Measurements from ENCODE around the gene CD40. TPM values are rescaled to one million over a fixed set of nuclear protein-coding genes. Genes with fewer than 3 reads are reported as not detected.

Gene CD40
- total RNA-seq, 1 experiment from 2014 or later, result 7.8 TPM

DNA sequence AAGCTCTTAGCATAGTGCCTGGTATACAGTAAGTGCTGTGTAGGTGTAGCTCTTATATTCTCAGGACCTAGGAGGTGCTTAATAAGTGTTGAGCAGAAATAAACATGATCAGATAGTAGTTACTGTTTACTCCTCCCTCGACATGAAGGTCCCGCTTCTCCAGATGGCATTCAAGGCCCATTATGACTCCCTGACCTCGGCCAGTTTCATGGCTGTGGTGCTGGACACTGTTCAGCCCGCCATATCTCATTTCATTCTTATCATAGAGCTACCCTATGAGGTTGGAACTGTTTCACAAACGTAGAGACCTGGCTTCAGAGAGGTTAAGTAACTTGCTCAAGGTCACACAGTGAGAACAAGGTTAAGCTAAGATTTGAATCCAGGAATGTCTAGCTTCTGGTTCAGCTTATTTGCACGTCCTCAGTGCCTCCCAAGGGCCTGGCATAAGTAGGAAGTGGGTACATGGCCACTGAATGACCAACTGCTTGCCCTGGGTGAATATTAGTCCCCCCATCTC, 39.0 kb downstream of the CD40 start:
- Histone ChIP-seq H3K23me2 (ENCODE audit: insufficient read length, low read depth, low read length, poor library complexity, severe bottlenecking) (no peaks in the 10 kb centered on the region), H4K91ac (ENCODE audit: insufficient read length, low read depth, low read length) (no peak overlapping the region), H2BK15ac (ENCODE audit: low read depth, low read length) (no peak overlapping the region), H3K4ac (ENCODE audit: low read depth, low read length) (no peak overlapping the region), H3K79me1 (ENCODE audit: insufficient read depth, low read depth, low read length, poor library complexity, severe bottlenecking) (no peaks in the 10 kb centered on the region), H4K8ac (replicated peaks; ENCODE audit: insufficient read length, low read depth, low read length) (no peak overlapping the region), H2BK5ac (ENCODE audit: insufficient read length, low read length) (no peak overlapping the region), H3K9me3 (ENCODE audit: control insufficient read depth, low read depth, low read length) (no peaks in the 10 kb centered on the region), H2AK5ac (ENCODE audit: insufficient read length, low read length) (no peak overlapping the region), H3K23ac (ENCODE audit: insufficient read length, low read depth, low read length) (no peak overlapping the region), H2BK120ac (ENCODE audit: low read depth, low read length, poor library complexity, severe bottlenecking) (no peak overlapping the region), H3T11ph (ENCODE audit: low read length) (no peak overlapping the region), H2BK12ac (ENCODE audit: insufficient read length, low read depth, low read length) (no peak overlapping the region), H3K27me3 (ENCODE audit: insufficient read depth, low read length) (no peaks in the 10 kb centered on the region), H3K9ac (ENCODE audit: extremely low read depth, insufficient read length, low read length) (no peak overlapping the region), H2BK20ac (ENCODE audit: low read depth, low read length, poor library complexity, severe bottlenecking) (no peak overlapping the region), H3K14ac (ENCODE audit: insufficient read depth, low read length) (no peak overlapping the region), H2AFZ (ENCODE audit: low read length) (no peak overlapping the region), H3K4me2 (ENCODE audit: insufficient read depth, insufficient read length, low read length) (no peak overlapping the region), H4K5ac (ENCODE audit: insufficient read length, low read depth, low read length) (no peak overlapping the region), H3K56ac (ENCODE audit: insufficient read length, low read depth, low read length) (no peak overlapping the region), H4K20me1 (ENCODE audit: control insufficient read depth, insufficient read depth, insufficient read length) (no peaks in the 10 kb centered on the region), H3K79me2 (ENCODE audit: insufficient read depth, low read length) (no peaks in the 10 kb centered on the region), H3K4me1 (ENCODE audit: insufficient read depth, low read length) (no peaks in the 10 kb centered on the region), H3K18ac (ENCODE audit: insufficient read length, low read depth, low read length) (no peak overlapping the region), H3K27ac (ENCODE audit: insufficient read length, low read depth, low read length) (no peak overlapping the region)
- no peak overlapping the region; a peak in 1 of 7 replicates for H3K27ac Mint-ChIP-seq
- no peak for DNase-seq
- no peak for TF ChIP-seq CTCF (conservative IDR thresholded peaks at IDR 0.05)
- H3K27me3 Mint-ChIP-seq (ENCODE audit: low read depth), result peaks cover 10% of the 10 kb centered on the region
- no peak overlapping the region; a peak in 1 of 5 replicates for H3K4me3 Mint-ChIP-seq
- no peaks in the 10 kb centered on the region for H3K9me3 Mint-ChIP-seq
- WGBS (ENCODE audit: extremely low coverage, insufficient read length, low lambda C conversion rate), result no CpG with 5 or more reads among the region's 6 CpGs
- H3K36me3 Mint-ChIP-seq (ENCODE audit: insufficient read depth in 1 of 3, low read depth in 3 of 3), result no peaks in the 10 kb centered on the region
- peaks cover 0 to 17% of the 10 kb centered on the region in 2 experiments; a peak in 2 of 4 replicates for H3K4me1 Mint-ChIP-seq
